Mucosa of gallbladder (tissue), 1 donor: ENCODE measurements around the gene PCSK9. TPM values are rescaled to one million over a fixed set of nuclear protein-coding genes. Genes with fewer than 3 reads are reported as not detected.

Experiments used
- DNase-seq: peaks from one replicate; pipeline ENCODE4 v3.0.0-alpha.2; 2020; ENCODE audit warnings: low spot score
- total RNA-seq: library from RNA; stranded (reverse); gene quantifications from one replicate; pipeline ENCODE4 v1.2.1, GENCODE V29; 2021
- donor health status: DM: no; HTN: no; CAD: no.

Gene PCSK9
- total RNA-seq, 1 donor from 2014 or later, result 10.2 TPM

DNA sequence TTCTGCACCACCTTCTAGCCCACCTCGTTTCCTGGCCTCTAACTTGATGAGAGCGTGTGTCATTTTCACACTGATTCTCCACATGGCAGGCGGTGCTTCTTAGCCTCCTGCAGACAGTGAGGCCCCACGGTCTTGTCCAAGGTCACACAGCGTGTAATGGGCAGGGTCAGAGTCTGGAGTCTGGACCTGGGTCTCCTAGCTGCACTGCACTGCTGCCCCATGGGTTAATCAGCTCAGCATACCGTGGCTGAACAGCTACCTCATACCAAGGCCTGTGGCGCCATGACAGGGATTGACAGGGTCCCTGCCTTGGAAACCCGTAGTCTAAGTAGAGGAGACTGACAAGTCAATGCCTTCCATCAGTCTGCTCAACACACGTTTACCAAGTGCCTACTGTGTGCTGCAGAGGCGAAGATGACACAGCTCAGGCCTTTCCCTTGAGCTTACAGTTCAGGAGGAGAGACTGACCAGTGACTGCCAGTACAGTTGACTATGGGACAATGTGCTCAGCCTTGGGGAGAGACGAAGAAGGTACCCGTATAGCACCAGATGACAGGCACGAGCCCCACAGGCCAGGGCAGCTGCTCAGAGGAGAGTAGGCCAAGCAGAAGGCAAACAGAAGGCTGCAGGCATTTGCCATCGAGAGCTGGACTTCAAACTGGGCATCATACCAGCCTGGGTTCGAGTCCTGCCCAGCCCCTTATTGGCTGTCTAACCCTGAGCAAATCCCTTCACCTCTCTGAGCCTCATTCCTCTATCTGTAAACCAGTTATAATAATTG is 5.5 kb downstream of the PCSK9 start:
- DNase-seq, result no peak

GRCh38 chr1:55045430-55045829 is 6.1 kb downstream of the PCSK9 start:
- DNase-seq, result no peak

GRCh38 chr1:55046871-55047270 is 7.5 kb downstream of the PCSK9 start:
- DNase-seq, result no peak

- no peak for DNase-seq
Observed at GRCh38 chr1:55047611-55048010, 8.3 kb downstream of the PCSK9 start.

GRCh38 chr1:55048453-55049270 is 9.3 kb downstream of the PCSK9 start:
- no peak for DNase-seq

GRCh38 chr1:55049271-55049913 is 10.0 kb downstream of the PCSK9 start:
- DNase-seq, result no peak

DNA sequence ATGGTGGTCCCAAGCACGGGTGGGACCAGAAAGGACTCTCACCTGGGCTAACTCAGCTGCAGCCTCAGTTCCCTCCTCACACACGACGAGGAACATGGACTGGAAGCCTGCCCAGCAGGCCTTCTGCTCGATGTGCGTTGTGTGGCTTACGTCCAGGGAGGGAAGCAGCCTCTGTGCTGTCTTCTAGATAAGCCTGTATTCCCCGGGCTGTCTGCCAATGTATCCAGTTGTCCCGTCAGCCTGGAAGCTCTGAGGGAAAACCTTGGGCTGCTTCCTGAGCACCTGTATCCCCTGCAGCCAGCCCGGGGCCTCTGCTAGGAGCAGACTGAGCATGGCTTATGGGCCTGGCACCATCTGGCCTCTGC is 10.5 kb downstream of the PCSK9 start:
- DNase-seq, result peak; percentile 73

GRCh38 chr1:55050283-55050682 is 10.9 kb downstream of the PCSK9 start:
- no peak for DNase-seq

DNA sequence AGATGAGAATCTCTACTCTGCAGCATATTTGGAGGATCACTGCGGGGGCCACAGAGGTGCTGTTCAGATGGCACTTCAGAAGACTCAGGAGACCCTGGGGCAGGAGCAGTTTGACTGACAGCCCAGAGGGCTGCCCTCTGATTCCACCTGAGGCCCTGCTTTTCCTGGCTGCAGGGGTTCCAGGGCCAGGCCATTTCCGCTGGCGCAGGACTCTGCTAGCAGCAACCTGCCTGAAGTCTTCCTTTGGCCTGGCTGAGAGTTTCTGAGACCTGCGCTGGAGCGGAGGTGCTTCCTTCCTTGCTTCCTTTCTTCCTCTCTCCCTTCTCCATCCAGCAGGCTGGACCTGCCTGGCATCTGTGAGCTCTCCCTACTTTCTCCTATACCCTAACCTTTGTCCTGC is 11.8 kb downstream of the PCSK9 start:
- DNase-seq, result no peak

GRCh38 chr1:55051621-55052020 is 12.3 kb downstream of the PCSK9 start:
- no peak for DNase-seq

- DNase-seq, result no peak
Observed at GRCh38 chr1:55052221-55053142, 13.1 kb downstream of the PCSK9 start.

DNA sequence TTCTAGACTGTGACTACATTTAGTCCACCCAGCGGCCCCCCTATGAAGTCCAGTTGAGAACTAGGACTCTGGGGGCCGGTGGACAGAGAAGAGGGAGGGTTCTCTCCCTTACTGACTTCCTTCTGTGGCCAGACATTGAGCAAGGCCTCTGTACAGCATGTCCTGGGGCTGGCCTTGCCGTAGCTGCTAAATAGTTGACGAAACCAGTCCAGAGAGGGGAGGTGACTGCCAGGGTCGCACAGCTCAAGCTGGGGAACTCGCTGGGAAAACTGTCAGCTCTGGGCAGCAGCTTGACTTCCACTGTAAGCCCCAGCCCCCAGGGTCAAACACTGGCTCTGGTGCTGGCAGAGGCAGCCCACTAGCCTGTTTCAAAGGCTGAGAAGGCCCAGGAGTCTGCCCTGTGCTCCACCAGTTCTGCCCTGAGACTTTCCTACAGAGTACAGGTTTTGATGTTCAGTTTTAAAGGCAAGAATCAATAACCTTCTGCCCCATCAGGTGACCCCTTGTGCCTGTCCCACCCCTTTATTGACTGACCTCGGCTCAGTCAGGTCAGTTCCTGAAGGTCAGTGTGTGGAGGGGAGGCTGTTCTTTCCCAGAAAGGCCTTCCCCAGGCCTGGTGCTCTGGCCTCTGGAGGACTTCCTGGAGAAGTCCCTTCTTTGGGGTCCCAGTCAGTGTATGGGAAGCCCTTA is 14.1 kb downstream of the PCSK9 start:
- DNase-seq, result no peak

- no peak for DNase-seq
Observed at GRCh38 chr1:55054396-55054795, 15.0 kb downstream of the PCSK9 start.

GRCh38 chr1:55055084-55055882 is 15.9 kb downstream of the PCSK9 start:
- no peak for DNase-seq

- no peak for DNase-seq
Observed at GRCh38 chr1:55055951-55056631, 16.7 kb downstream of the PCSK9 start.

DNA sequence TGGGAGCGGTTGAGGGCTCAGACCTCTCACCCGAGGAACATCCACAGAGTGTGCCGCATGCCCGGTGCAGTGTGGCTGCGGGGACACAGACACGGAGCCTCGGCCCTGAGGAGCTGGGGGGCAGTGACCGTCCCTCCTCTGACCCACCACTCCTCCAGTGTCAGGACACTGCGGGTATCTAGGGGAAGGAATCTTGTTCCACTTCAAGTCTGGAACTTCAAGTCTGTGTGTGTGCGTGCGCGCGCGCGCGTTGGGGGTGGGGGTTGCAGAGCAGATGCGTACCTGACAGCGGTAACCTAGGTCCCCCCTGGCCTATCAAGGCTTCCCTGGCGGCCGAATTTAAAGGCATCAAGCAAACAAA is 17.3 kb downstream of the PCSK9 start:
- no peak for DNase-seq

- no peak for DNase-seq
Observed at GRCh38 chr1:55057270-55057955, 18.1 kb downstream of the PCSK9 start.

- no peak for DNase-seq
Observed at GRCh38 chr1:55057956-55058298, 18.6 kb downstream of the PCSK9 start.
